Neural cell (in vitro differentiated cells): ENCODE data around the gene ENTPD1. TPM values are rescaled to one million over a fixed set of nuclear protein-coding genes. Genes with fewer than 3 reads are reported as not detected.

Experiments
- H2AFZ ChIP-seq: fragments of 200-600, 300-800 bp; sonication (generic), shearing (Covaris generic); 2 replicates; pipeline ENCODE4 v1.6.0; 2014; ENCODE audit warnings: low read depth, mild to moderate bottlenecking, antibody characterized with exemption, low read length, moderate library complexity
- H3F3A ChIP-seq: fragments of 200-600 bp; shearing (Covaris generic); 2 replicates; pipeline ENCODE4 v1.6.1; 2016; ENCODE audit warnings: mild to moderate bottlenecking, moderate library complexity, mixed read lengths, antibody characterized with exemption, low read length; ENCODE audit not compliant: insufficient read depth, poor library complexity, severe bottlenecking
- H3K27ac ChIP-seq: fragments of 200-600, 300-800 bp; sonication (generic), shearing (Covaris generic); 2 replicates; pipeline ENCODE4 v1.5.1; 2014; ENCODE audit warnings: mild to moderate bottlenecking, low read length, moderate library complexity
- H3K27me3 ChIP-seq: fragments of 300-800, 200-600 bp; sonication (generic), shearing (Covaris generic); 2 replicates; pipeline ENCODE4 v1.6.0; 2014; ENCODE audit warnings: mild to moderate bottlenecking, low read depth, low read length, moderate library complexity; ENCODE audit not compliant: insufficient read depth
- H3K36me3 ChIP-seq: fragments of 300-800, 200-600 bp; sonication (generic), shearing (Covaris generic); 2 replicates; pipeline ENCODE4 v1.5.1; 2014; ENCODE audit warnings: mild to moderate bottlenecking, antibody characterized with exemption, low read length, moderate library complexity; ENCODE audit not compliant: insufficient read depth
- H3K4me2 ChIP-seq: fragments of 300-800, 200-600 bp; sonication (generic), shearing (Covaris generic); 2 replicates; pipeline ENCODE4 v1.6.0; 2014; ENCODE audit warnings: mild to moderate bottlenecking, low read length
- H3K4me3 ChIP-seq: fragments of 300-800, 200-600 bp; sonication (generic), shearing (Covaris generic); 2 replicates; pipeline ENCODE4 v1.5.1; 2014; ENCODE audit warnings: mild to moderate bottlenecking, low read length, moderate library complexity
- H3K79me2 ChIP-seq: fragments of 200-600 bp; shearing (Covaris generic); replicated peaks from 2 replicates; pipeline ENCODE4 v1.6.0; 2014; ENCODE audit warnings: mild to moderate bottlenecking, low read length, moderate library complexity; ENCODE audit not compliant: insufficient read depth
- H3K9ac ChIP-seq: fragments of 300-800, 200-600 bp; sonication (generic), shearing (Covaris generic); 2 replicates; pipeline ENCODE4 v1.6.1; 2016; ENCODE audit warnings: mild to moderate bottlenecking, low read length, mixed read lengths
- H3K9me2 ChIP-seq: fragments of 200-600 bp; shearing (Covaris generic); 2 replicates; pipeline ENCODE4 v1.6.1; 2016; ENCODE audit warnings: mild to moderate bottlenecking, low read length, mixed read lengths; ENCODE audit not compliant: insufficient read depth
- H3K9me3 ChIP-seq: fragments of 200-600, 300-800 bp; sonication (generic), shearing (Covaris generic); 2 replicates; pipeline ENCODE4 v1.6.1; 2016; ENCODE audit warnings: mild to moderate bottlenecking, mixed run types, low read length, moderate library complexity, mixed read lengths
- H4K20me1 ChIP-seq: fragments of 200-600 bp; shearing (Covaris generic); 2 replicates; pipeline ENCODE4 v1.6.1; 2016; ENCODE audit warnings: mild to moderate bottlenecking, mixed run types; ENCODE audit not compliant: insufficient read depth
- EP300 ChIP-seq: fragments of 450-650 bp; conservative IDR thresholded peaks from 2 replicates; pipeline ENCODE4 v1.6.1; 2014; ENCODE audit warnings: antibody characterized with exemption, mild to moderate bottlenecking, moderate library complexity; ENCODE audit not compliant: poor library complexity, severe bottlenecking
- EZH2 ChIP-seq: fragments of 200-600, 300-800 bp; shearing (Covaris generic), sonication (generic); IDR thresholded peaks from 2 replicates; pipeline ENCODE4 v1.6.1; 2014; ENCODE audit warnings: antibody characterized with exemption, low read length, borderline replicate concordance, mild to moderate bottlenecking; ENCODE audit not compliant: insufficient read depth, poor library complexity, severe bottlenecking
- MXI1 ChIP-seq: fragments of 450-650 bp; conservative IDR thresholded peaks from 2 replicates; pipeline ENCODE4 v1.6.1; 2014; ENCODE audit warnings: antibody characterized with exemption, mild to moderate bottlenecking; ENCODE audit not compliant: poor library complexity, severe bottlenecking
- POLR2AphosphoS5 ChIP-seq: IDR thresholded peaks from 2 replicates; pipeline ENCODE4 v1.6.1; 2012
- RAD21 ChIP-seq: fragments of 450-650 bp; conservative IDR thresholded peaks from 2 replicates; pipeline ENCODE4 v1.6.1; 2014; ENCODE audit warnings: antibody characterized with exemption, mild to moderate bottlenecking, moderate library complexity
- SMC3 ChIP-seq: fragments of 450-650 bp; conservative IDR thresholded peaks from 2 replicates; pipeline ENCODE4 v1.6.1; 2014; ENCODE audit warnings: antibody characterized with exemption, mild to moderate bottlenecking, moderate library complexity; ENCODE audit not compliant: poor library complexity
- TAF1 ChIP-seq: IDR thresholded peaks from 2 replicates; pipeline ENCODE4 v1.6.1; 2012; ENCODE audit warnings: low read depth
- polyA plus RNA-seq: library from polyadenylated mRNA; depleted of rRNA; stranded (reverse); fragments of >200 nt; gene quantifications from 2 replicates; pipeline ENCODE4 v1.2.3, GENCODE V29; 2014
- TF ChIP-seq, protein P1 (sequence below): IDR thresholded peaks from 2 replicates; pipeline ENCODE4 v1.6.1; 2012; ENCODE audit warnings: borderline replicate concordance
- TF ChIP-seq, protein P2 (sequence below): fragments of 450-650 bp; IDR thresholded peaks from 2 replicates; pipeline ENCODE4 v1.5.1; 2014; ENCODE audit warnings: antibody characterized with exemption, mild to moderate bottlenecking, moderate library complexity; ENCODE audit not compliant: poor library complexity, severe bottlenecking

ENTPD1 gene
- polyA plus RNA-seq, 1 donor from 2014 or later, result 0.57 TPM

DNA sequence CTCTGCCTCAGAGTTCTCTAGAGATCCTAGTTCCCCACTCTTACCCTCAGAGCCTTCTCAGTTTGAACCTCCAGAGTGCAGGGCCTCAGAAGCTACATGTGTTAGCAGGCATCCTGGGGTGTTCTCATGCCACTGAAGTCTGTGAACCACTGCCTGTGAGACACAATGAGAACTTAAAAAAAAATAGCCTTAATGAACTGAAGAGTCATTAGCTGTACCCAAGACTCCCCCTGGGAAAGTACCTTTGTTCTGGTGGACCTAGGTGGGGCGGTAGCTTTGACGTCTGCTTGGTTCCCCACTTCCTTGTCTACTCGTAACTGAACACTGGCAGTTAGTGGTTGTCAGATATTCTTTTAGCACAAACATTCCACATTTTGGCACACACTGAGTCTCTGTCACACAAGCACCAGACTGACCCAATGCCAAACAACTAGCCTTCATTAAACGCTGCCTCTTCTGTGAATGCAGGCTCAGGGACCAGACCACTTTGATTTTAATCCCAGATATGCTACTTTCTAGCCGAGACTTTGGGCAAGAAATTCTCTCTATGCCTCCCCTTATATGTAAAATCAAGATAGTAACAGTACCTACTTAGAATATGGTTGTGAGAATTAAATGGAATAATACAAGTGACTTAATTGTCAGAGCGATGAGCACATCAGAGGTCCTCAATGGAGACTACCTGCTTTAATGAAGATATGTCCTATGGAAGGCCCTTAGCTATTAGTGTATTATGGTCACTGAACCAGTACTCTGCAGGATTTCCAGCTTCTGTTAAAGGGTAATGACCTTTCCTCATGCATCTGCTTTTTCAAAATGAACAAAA is 76.5 kb downstream of the ENTPD1 start:
- H3F3A ChIP-seq, result no peaks in the 10 kb centered on the region
- H3K4me3 ChIP-seq, result no peak overlapping the region
- no peaks in the 10 kb centered on the region for H3K79me2 ChIP-seq
- H3K9me3 ChIP-seq, result no peaks in the 10 kb centered on the region
- H4K20me1 ChIP-seq, result no peaks in the 10 kb centered on the region
- no peak overlapping the region for H2AFZ ChIP-seq
- H3K9ac ChIP-seq, result no peak overlapping the region
- TF ChIP-seq TAF1 (no peak), MXI1 (no peak), RAD21 (no peak), POLR2AphosphoS5 (no peak), EP300 (no peak), EZH2 (no peak), SMC3 (no peak)
- TF ChIP-seq, protein P1, sequence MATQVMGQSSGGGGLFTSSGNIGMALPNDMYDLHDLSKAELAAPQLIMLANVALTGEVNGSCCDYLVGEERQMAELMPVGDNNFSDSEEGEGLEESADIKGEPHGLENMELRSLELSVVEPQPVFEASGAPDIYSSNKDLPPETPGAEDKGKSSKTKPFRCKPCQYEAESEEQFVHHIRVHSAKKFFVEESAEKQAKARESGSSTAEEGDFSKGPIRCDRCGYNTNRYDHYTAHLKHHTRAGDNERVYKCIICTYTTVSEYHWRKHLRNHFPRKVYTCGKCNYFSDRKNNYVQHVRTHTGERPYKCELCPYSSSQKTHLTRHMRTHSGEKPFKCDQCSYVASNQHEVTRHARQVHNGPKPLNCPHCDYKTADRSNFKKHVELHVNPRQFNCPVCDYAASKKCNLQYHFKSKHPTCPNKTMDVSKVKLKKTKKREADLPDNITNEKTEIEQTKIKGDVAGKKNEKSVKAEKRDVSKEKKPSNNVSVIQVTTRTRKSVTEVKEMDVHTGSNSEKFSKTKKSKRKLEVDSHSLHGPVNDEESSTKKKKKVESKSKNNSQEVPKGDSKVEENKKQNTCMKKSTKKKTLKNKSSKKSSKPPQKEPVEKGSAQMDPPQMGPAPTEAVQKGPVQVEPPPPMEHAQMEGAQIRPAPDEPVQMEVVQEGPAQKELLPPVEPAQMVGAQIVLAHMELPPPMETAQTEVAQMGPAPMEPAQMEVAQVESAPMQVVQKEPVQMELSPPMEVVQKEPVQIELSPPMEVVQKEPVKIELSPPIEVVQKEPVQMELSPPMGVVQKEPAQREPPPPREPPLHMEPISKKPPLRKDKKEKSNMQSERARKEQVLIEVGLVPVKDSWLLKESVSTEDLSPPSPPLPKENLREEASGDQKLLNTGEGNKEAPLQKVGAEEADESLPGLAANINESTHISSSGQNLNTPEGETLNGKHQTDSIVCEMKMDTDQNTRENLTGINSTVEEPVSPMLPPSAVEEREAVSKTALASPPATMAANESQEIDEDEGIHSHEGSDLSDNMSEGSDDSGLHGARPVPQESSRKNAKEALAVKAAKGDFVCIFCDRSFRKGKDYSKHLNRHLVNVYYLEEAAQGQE, result no peak
- TF ChIP-seq, protein P2, sequence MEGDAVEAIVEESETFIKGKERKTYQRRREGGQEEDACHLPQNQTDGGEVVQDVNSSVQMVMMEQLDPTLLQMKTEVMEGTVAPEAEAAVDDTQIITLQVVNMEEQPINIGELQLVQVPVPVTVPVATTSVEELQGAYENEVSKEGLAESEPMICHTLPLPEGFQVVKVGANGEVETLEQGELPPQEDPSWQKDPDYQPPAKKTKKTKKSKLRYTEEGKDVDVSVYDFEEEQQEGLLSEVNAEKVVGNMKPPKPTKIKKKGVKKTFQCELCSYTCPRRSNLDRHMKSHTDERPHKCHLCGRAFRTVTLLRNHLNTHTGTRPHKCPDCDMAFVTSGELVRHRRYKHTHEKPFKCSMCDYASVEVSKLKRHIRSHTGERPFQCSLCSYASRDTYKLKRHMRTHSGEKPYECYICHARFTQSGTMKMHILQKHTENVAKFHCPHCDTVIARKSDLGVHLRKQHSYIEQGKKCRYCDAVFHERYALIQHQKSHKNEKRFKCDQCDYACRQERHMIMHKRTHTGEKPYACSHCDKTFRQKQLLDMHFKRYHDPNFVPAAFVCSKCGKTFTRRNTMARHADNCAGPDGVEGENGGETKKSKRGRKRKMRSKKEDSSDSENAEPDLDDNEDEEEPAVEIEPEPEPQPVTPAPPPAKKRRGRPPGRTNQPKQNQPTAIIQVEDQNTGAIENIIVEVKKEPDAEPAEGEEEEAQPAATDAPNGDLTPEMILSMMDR, result no peak
- no peaks in the 10 kb centered on the region for H3K36me3 ChIP-seq
- H3K9me2 ChIP-seq, result no peaks in the 10 kb centered on the region
- no peaks in the 10 kb centered on the region for H3K27me3 ChIP-seq
- H3K27ac ChIP-seq, result no peak overlapping the region
- H3K4me2 ChIP-seq, result no peak overlapping the region

DNA sequence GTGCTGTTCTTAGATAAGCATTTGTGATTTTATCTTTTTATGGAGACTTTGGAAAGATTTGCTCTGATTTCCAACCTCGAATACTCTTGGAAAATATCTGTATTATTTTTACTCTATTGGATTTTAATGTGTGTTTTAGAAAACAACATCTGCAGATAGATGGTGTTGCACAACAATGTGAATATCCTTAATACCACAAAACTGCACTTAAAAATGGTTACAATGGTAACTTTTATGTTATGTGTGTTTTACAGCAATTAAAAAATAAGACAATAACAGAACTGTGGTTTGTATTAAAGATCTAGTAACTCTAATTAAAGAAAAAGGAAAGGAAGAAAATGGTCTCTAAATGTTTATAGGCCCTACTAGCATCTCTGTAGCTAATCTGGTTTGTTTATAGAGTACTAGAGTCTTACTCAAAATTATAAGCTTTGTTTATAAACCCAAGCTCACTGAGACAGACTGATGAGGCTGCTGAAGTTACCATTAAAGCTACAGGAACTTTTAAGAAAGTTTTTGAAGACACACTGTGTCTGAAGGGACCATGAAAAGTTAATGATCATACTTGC is 77.2 kb downstream of the ENTPD1 start:
- H3K36me3 ChIP-seq, result no peaks in the 10 kb centered on the region
- TF ChIP-seq, protein P2, result no peak
- TF ChIP-seq SMC3, result no peak
- TF ChIP-seq MXI1, result no peak
- no peak for TF ChIP-seq TAF1
- TF ChIP-seq POLR2AphosphoS5, result no peak
- no peak for TF ChIP-seq RAD21
- TF ChIP-seq EP300, result no peak
- TF ChIP-seq EZH2, result no peak
- TF ChIP-seq, protein P1, result no peak
- H3K4me3 ChIP-seq, result no peak overlapping the region
- H3K4me2 ChIP-seq, result no peak overlapping the region
- no peak overlapping the region for H3K9ac ChIP-seq
- no peak overlapping the region for H3K27ac ChIP-seq
- H3F3A ChIP-seq, result no peaks in the 10 kb centered on the region
- no peaks in the 10 kb centered on the region for H3K79me2 ChIP-seq
- no peaks in the 10 kb centered on the region for H3K9me3 ChIP-seq
- no peaks in the 10 kb centered on the region for H3K27me3 ChIP-seq
- H3K9me2 ChIP-seq, result no peaks in the 10 kb centered on the region
- H4K20me1 ChIP-seq, result no peaks in the 10 kb centered on the region
- no peak overlapping the region for H2AFZ ChIP-seq
